Limb (tissue), 2 donors: ENCODE data around the gene RTP2.

ENCODE experiments used
- DNase-seq, 2 donors: peaks; one replicate each; pipeline ENCODE4 v3.0.0-alpha.2; 2016; ENCODE audit errors: extremely low spot score in 2 of 2

RTP2 gene

DNA sequence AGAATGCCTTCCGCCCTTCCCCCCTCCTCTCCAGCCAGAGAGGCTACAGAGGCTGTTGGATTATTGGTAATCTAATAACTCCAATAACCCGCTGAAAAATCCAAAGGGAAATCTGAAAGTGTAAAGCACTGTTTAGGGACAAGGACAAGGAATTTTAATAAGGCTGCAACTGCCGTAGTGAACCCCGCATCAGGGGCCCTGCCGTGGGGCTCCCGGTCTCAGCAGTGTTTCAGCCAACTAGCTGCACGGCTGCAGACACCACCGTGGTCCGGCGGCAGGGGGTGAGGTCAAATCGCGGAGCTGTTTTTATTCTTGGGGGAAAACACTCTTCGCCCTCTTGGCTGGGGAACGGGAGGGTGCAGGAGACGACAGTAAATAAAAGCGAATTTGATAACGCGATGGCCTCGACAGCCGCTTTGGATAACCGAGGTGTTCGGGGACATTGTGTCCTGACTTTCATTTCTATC, 36.8 kb upstream of the RTP2 start:
- peak in 1 of 2 donors; percentile 81 for DNase-seq

DNA sequence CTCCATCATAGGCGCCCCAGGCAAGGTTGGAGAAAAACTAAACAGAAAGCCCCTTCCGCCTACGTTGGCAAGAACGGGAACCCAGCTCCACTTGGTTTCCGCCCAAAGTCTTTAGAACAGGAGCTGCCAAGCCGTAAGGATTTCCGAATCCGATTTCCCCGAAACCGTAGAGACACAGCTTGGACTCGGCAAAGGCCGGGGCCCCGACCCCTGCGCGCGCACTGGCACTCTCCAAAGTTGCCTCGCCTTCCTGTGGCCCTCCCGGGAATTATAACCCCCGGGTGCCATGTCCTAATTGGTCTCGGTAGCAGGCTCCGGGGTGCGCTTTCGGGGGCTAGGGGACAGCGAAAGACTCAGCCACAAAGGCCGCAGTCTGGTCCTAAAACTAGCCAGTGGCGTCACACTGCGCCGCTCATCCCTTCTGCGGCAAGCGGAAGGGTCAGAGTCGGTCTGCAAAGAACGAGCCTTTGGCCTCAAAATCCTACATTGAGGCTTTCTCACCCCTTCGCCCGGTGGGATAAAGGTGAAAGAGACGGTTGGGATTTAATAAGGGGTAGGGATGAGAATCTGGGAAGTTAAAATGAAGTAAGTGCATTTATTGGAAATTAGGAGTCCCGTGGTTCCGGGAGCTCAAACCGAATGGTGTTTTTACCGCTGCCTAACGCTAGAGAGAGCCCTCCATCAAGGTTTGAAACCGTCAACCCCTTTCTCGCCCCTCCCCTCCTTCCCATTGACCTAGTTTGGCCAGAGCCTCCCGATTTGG, 36.2 kb upstream of the RTP2 start:
- DNase-seq = peak; percentile 90 to 96

DNA sequence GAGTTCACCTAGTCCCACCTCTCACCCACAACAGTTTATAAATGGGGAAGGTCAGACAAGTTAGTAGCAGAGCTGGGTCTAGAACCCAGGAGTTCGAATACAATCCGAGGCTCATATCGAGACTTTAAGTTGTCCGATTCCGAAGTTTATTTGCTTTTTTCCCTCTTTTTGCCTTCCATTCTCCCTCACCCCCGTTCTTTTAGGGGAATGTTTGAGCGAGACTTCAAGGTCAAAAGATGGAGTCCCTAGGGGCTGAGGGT, 35.6 kb upstream of the RTP2 start:
- DNase-seq = no peak

DNA sequence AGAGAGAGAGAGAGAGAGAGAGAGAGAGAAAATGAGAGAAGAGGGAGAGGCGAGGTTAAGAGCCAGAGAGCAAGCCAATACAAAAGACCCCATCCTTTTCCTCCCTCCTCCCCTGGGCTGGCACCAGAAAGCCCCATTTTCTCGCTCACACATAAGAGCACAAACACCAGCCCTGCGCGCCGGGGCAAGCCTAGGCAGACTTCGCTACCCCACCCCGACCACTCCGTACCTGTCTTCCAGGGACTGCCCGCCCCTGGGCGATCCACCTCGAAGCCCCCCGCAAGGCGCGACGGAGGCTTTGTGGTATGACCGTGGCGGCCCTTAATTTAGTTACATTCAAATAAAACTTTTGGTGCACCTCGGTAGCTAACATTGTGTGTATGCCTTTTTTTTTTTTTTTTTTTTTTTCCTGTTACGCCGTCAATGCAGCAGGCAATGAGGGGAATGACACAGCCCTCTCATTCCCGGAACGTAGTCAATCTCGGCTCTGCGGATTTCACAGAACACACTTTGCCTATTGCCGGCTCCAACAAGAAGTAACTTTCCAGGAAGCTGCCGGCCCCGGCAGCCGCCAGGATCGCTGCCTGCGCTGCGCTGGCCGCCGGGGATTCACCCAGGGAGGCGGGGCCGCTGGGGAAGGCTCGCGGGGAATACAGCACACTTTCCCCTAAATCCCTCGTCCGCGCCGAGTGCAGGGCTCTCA, 35.2 kb upstream of the RTP2 start:
- peak; percentile 75 to 79 for DNase-seq

DNA sequence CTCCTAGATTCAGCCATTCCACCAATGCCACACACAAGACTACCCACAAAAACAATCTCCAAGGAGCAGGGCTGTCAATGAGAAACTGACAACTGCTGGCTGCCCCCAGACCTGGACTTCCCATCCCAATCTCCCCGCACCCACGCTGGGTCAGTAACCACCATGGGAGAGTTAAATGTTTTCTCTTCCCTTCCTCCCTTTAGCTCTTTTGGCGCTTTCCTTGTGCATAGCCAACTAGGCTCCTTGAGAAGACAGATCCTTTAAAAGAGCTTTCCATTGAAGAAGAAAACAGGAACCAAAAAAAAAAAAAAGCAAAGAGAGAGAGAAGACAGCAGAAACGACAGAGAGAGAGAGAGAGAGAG, 34.6 kb upstream of the RTP2 start:
- no peak for DNase-seq

DNA sequence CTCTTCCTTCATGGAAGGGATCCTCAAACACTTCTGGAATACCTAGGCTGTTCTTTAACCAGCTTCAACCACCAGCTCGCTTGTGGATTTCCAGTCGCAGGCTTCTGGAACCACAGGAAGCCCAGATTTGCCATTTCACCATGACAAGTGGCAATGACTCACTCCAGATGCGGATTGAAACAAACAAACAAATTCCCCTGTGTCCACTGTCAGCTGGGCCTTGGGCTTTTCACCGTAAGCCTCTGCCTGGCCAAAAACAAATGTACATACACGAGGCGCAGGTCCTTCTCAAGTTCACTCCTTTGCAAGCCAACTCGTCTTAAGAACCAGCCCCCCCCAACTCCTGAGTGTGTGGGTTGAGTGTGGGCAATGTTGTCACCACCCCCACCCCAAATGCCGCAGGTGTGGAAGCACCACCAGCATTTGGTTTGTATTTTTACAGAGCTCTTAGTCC, 34.1 kb upstream of the RTP2 start:
- DNase-seq = no peak

DNA sequence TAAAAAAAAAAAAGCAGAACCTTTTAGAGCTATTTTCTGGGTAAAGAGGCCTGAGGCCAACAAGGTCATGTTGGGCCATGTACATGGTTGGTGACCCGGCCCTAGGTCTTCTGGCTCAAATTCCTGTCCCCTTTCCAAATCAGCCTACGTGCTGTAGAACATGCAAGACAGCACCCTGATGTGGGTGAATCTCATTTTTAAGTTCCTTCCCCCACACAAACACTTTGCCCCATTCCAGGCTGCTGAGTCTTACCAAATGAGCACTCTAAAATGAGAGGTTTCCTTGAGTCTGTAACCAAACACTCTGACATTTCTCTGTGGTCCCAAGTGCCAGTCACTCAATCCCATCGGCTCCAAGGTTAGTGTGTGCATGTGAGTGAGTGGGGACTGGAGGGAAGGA, 33.5 kb upstream of the RTP2 start:
- DNase-seq = no peak

DNA sequence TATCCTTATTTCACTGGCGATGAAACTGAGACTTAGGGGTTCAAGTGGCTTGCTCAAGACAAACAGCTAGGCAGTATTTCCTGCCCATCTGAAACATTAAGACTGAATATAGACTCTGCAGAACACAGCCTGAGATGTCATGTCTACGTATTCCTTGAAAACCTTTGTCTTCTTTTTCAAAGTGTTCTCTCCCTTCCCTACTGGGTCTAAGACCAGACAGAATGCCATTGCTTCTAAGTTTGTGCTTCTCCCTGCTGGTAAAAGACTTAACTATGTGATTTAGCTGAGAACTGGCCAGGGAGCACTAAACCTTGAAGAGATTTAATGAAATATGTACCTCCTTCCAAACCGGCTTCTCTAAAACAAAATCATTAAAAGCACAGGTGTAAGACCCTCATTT, 33.0 kb upstream of the RTP2 start:
- DNase-seq = no peak

DNA sequence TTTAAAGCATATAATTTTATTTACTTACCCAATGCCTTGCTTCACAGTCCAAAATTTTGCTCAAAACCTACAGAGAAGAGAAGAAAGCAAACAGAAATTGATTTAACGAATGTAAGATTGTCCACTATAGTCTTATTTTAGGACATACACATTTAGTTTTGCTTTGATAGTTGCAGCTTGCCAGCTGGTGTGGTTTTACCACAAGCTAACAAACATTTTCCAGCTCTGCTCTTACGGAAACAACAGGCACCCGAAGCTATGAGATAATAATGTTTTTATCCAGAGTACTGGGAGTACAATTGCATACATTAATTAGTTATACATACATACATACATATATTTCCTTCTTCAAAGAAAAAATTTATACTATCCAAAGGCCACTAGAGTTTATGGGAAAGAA, 32.5 kb upstream of the RTP2 start:
- DNase-seq = no peak

DNA sequence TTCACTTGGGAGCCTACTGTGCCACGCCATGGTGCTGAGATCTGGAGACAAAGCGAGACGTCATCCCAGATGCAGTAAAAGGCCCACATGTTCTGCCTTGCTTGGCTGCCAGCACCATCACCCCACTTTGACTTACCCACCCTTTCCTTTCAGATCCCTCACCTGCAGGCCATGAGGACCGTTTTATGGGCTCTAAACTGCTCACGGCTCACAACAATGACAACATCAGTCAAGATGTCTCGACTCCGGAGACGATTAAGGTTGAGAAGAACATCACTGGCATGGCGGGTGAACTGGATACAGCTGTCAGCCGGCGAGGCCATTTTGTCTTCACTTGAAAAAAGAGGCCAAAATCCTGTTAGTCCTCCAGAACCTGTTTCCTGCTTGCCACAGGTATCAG, 31.0 kb upstream of the RTP2 start:
- no peak for DNase-seq

DNA sequence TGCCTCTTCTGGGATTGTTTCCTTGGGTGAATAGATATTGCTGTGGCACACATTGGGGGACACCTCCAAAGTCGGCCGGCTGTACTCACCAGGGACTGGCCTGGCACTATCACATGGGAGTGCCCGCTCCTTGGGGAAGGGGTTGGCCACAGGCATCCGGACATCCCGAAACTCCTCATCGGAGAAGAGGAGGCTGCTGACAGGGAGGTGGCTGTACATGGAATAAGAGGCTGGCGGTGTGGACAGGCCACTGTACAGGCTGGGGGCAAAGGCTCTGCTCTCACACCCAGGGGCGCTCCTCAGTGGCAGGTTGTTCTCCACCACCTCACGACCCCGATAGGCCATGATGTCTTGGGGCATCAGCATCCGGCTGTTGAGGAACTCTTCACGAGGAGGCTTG, 27.2 kb upstream of the RTP2 start:
- DNase-seq = no peak

DNA sequence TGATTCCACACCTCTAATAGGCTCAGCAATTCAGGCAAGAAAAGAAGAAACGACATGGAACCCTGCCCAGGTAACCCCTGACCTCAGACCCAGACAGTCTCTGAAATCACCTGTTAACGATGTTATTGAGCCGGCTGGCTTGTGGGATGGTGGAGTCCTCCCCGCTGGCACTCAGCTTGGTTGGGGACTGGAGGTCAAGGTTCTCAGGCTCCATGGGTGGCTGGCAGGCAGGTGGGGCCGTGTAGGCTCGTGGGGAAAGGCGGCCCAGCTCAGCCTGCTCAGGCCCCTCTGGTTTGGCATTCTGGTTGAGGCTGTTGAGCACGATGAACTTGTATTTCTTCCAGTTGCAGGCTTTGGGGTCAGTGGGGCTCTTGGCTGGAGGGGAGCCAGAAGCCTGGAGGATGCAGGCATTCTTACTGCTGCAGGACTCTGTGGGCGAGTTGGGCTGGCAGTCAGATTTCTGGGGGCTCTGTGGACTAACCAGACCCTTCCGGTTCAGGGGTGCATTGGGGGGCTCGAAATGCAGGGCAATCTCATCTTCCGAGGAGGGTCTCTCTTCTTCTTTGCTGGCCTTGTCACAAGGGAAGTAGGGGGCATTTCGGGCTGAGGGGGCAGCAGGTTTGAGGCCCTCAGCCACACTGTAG, 26.7 kb upstream of the RTP2 start:
- DNase-seq = no peak

DNA sequence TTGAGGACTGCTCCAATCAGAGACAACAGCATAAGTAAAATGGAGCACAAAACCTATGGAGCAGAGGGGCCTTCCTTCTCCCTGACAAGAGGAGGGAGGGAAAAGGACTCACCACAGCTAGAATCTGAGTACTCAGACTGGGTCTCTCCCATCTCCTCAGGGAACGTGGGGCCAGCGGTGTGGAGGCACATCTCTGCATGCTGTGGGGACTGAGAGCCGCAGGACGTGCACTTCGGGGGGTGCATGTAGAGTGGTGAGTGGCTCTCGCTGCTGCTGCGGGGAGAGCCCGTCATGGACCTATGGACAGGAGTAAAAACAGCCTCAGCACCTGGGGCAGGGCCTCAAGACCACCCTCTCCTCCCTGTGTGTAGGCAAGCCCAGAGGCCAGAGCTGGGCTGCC, 25.9 kb upstream of the RTP2 start:
- DNase-seq = no peak

DNA sequence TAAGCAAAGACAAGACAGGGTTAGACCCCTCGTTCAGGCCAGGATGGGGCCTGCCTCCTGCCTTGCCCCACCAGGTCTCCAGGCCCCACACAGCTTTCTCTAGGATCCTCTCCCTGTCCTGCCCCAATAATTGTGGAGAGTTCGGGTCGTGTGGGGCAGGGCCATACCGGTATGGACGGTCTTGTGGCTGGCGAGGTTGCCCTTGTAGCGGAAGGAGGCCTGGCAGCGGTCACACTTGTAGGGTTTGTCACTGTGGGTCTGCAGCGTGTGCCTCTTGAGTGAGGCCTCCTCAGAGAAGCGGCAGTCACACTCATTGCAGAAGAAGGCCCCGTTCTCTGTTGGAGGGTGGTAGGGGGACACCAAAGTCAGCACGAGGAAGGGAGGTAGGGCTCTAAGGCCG, 24.2 kb upstream of the RTP2 start:
- DNase-seq = no peak

DNA sequence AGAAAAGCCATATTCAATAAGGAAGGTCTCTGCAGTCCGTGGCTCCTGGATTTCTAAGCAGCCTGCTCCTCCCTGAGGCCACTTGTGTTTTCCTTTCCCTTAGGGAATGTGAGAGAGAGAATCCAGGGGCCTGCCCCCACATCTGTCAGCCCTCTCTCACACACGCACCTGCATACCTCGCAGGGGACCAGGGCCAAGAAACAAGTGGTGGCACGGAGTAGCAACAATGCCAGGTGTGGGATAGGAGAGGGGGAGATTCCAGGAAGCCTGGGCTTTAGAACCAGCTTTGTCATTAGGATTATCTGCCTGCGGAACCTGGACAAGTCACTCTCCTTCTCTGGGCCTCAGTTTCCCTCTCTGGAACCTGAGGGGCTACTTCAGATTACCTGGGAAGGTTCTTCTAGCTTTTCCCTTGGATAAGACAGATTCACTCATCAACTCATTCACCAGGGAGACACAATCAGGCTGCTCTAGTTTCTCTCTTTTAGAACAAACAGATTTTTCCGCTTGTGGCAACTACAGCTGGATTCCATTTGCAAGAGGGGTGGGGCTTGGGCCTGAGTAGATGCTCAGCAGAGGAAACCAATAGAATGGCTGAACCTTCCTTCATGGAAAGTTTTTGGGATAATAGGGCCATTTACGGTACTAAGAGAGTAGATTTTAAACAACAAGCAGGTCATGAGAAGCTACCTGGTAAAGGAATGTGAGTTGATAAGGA, 23.5 kb upstream of the RTP2 start:
- DNase-seq = no peak

DNA sequence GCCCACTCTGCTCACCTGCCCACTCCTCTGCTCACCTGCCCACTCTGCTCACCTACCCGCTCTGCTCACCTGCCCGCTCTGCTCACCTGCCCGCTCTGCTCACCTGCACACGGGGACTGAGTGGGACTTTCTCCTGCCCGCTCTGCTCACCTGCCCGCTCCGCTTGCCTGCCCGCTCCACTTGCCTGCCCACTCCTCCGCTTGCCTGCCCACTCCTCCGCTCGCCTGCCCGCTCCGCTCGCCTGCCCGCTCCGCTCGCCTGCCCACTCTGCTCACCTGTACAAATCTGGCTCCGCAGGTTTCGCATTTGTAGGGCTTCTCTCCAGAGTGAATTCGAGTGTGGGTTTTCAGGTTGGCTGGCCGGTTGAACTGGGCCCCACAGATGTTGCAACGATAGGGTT, 22.9 kb upstream of the RTP2 start:
- no peak for DNase-seq

DNA sequence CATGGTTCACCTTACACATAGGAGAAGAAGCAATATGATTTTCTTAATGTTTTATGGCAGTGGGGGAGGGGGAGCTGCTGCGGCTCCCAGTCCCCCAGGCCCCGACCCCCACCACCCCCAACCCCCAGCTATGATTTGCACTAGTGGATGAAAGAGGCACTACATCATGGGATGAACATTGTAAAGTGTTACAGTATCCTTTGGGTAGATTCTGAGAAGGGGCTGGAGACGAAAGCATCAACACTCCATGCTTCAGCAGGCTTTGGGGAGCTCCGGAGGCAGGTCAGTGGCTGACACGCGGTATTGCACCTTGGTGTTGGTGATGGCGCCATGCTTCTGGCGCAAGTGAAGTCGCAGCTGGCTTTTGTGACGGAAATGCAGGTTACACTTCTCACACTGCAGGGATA, 19.9 kb upstream of the RTP2 start:
- DNase-seq = no peak

DNA sequence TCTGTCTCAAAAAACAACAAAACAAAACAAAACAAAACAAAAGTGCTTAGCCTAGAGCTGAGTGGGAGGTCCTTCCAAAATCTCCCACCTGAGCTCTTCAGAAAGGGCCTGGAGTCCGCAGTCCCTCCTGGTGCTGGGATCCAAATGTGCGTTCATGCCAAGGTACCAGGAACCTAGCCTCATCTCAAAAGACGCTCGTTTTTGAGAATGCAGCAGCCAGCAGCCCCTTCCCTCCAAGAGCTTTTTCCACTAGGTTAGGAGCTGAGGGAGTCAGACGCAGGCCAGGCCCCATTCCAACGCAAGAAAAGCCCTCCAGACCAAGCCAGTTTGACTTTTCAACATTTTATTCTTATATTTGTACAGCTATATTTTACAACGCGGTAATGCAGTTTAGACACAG, 18.7 kb upstream of the RTP2 start:
- no peak for DNase-seq

DNA sequence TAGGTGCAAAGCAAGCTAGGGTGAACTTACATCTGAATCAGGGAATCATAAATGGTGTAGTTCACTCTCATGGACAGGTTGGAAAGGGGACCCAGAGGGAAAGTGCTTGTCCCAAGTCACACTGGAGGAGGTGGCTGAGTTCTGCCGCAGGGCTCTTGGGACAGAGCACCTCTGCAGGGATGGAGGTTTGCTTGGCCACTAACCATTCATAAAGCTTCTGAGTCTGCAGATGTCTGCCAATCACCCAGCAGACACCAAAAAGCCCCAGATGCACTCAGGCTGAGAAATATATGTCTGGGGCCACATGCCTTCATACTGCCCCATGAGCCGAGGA, 17.9 kb upstream of the RTP2 start:
- no peak for DNase-seq

DNA sequence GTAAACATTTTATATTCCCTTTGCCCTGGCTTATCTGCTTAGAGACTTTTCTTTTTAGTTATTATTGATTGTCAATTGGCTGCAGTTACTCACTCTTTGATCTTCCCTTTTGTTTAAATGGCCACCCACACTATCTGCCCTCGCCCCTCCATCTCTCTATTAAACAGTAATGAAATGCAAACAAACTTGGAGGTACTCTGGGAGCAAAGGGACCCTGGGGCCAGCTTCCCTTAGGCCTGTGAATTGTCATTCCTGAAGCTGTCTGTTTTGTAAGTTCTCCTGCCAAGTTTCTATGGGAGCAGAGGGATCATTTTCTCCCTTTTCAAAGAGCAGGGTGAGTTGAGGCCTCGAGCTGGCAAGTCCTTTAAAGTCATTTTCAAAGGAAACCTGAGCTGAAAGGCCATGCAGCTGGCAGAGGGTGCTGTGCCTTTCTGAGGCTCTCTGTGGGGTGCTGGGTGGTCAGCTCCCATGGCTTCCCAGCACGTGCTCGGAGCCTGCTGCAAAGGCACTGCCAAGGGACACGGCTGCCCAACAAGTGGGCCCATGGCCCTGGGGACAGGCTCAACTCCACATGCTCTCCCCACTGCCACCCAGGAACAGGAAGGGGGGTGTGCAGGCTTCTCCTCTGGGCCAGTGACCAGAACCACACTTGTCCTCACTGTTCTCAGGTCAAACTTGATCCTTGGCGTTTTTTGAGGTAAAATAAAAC, 17.4 kb upstream of the RTP2 start:
- no peak for DNase-seq

DNA sequence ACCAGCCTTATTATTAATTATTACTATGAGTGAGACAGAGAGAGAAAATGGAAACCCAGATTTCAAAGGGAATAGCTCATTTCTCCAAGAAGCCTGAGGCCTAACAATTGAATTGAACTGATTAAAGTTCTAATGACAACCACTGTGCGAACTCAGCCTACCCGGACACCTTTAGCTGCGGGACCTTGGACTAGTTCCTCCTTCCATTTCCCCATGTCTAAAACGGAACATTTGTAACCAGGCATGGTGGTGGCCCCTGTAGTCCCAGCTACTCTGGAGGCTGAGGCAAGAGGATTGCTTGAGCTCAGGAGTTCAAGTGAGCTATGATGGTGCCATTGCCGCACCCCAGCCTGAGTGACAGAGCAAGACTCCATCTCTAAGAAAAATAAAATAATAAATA, 16.4 kb upstream of the RTP2 start:
- DNase-seq = no peak

DNA sequence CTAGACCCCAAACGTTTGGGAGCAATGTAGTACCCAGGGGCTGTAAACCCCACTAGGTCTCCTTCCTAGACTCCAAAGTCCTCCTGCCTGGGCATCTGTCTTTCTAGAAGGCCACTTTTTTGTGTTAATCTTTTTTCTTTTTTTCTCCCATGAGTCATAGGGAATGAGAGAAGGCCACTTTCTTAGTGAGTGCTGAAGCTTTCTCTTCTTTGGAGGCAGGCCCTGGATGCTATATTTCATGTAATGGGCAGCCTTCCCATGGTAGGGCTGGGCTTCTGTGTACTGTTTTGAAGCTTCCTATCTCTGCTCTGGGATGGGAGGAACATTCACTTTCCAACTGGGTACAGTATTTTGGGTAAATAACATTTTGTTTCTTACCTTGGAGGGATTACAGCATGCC, 15.2 kb upstream of the RTP2 start:
- DNase-seq = no peak
